ENCODE measurements around the gene SLC37A3. TPM values are rescaled to one million over a fixed set of nuclear protein-coding genes. Genes with fewer than 3 reads are reported as not detected.

Gene SLC37A3
- total and polyA plus RNA-seq, 2 of the 13 experiments (the other 11 are each of a cell fraction or from before 2014, with no cell fraction given), result 21.3 to 27.9 TPM

- no peaks in the 10 kb centered on the region; a peak in 1 of 5 replicates for H3K36me3 ChIP-seq (replicated peaks in 1 of 2; ENCODE audit: control insufficient read depth in 1 of 2, insufficient read depth in 2 of 2, low read length in 2 of 2)
- intact Hi-C loops (cut with micrococcal nuclease; ENCODE audit: unreplicated experiment), result no loop called here
- no peak for FAIRE-seq
- peaks cover 26% of the 10 kb centered on the region for H3K4me1 ChIP-seq (ENCODE audit: insufficient read depth, low read length)
- WGBS (ENCODE audit: low lambda C conversion rate), result 83% methylated on average over 2 of the region's 2 CpGs
- no peaks in the 10 kb centered on the region for H4K20me1 ChIP-seq (ENCODE audit: insufficient read depth, low read length)
- H2AFZ ChIP-seq (ENCODE audit: low read length), result no peak overlapping the region
- H3K4me3 ChIP-seq (replicated peaks in 1 of 3; ENCODE audit: insufficient read depth in 1 of 3, low read depth in 2 of 3, low read length in 3 of 3), result no peak overlapping the region
- no peaks in the 10 kb centered on the region for H3K27me3 ChIP-seq (ENCODE audit: control insufficient read depth in 1 of 2, insufficient read depth in 2 of 2, low read length in 2 of 2)
- ChIA-PET POLR2A (no interaction called here), CTCF (ENCODE audit: low intra/inter-chr PET ratio, low total read pairs) (no interaction called here)
- BruUV-seq (replicated peaks), result no TSS peak
- peak; percentile 54 for ATAC-seq
- DNase-seq (ENCODE audit: low spot score), result no peak
- H3K4me2 ChIP-seq (ENCODE audit: low read depth, low read length), result no peak overlapping the region
- H3K9ac ChIP-seq (ENCODE audit: insufficient read depth, low read depth, low read length), result no peak overlapping the region
- no peaks in the 10 kb centered on the region for H3K9me3 ChIP-seq (ENCODE audit: low read length)
- in situ Hi-C loops (cut with HindIII; ENCODE audit: extremely low pct_ligation_motif_present, low pct_unique_long_range_greater_than_20kb), result no loop called here
- TF ChIP-seq RFX1 (IDR thresholded peaks at IDR 0.05) (no peak), BCL6 (CRISPR knock-in tag; IDR thresholded peaks at IDR 0.05) (no peak), CBX1 (IDR thresholded peaks at IDR 0.05; ENCODE audit: low read depth) (no peak), FOXK2 (IDR thresholded peaks at IDR 0.05) (no peak), ZNF264 (CRISPR knock-in tag; IDR thresholded peaks at IDR 0.05) (no peak), RNF219 (CRISPR knock-in tag; IDR thresholded peaks at IDR 0.05) (no peak), ZNF292 (CRISPR knock-in tag; IDR thresholded peaks at IDR 0.05; ENCODE audit: borderline replicate concordance, low read depth) (no peak), ZNF660 (CRISPR knock-in tag; IDR thresholded peaks at IDR 0.05; ENCODE audit: borderline replicate concordance, low read depth) (no peak), ZBTB1 (CRISPR knock-in tag; IDR thresholded peaks at IDR 0.05; ENCODE audit: borderline replicate concordance) (no peak), ARNTL (CRISPR knock-in tag; IDR thresholded peaks at IDR 0.05) (no peak), ZNF180 (CRISPR knock-in tag; IDR thresholded peaks at IDR 0.05; ENCODE audit: borderline replicate concordance, low read depth) (no peak), ZNF749 (CRISPR knock-in tag; IDR thresholded peaks at IDR 0.05; ENCODE audit: borderline replicate concordance) (no peak), ZNF33A (CRISPR knock-in tag; IDR thresholded peaks at IDR 0.05; ENCODE audit: borderline replicate concordance) (no peak)
- no peaks in the 10 kb centered on the region for H3K79me2 ChIP-seq (ENCODE audit: insufficient read depth, low read length)
- no peak overlapping the region for H3K27ac ChIP-seq (ENCODE audit: extremely low read length, insufficient read depth, low read length)
Observed at GRCh38 chr7:140294454-140294853, 103.9 kb downstream of the SLC37A3 start.

All from HepG2 (cell line).